Kidney capillary endothelial cell (primary cell): ENCODE data around the gene LRRC75B.
"Not testable (repeated sequence)": the region's sequence is repeated elsewhere in the genome, so short reads cannot be mapped to it uniquely, and the experiment has no call there.

Source experiments
- DNase-seq: peaks from one replicate; pipeline ENCODE4 v3.0.0-alpha.2; 2018; ENCODE audit warnings: low spot score

LRRC75B gene

GRCh38 chr22:24602105-24602749, 9.4 kb upstream of the LRRC75B start:
- not testable (repeated sequence) for DNase-seq

GRCh38 chr22:24601217-24602104, 8.6 kb upstream of the LRRC75B start:
- DNase-seq: no peak

GRCh38 chr22:24599958-24600715, 7.3 kb upstream of the LRRC75B start:
- not testable (repeated sequence) for DNase-seq

DNA sequence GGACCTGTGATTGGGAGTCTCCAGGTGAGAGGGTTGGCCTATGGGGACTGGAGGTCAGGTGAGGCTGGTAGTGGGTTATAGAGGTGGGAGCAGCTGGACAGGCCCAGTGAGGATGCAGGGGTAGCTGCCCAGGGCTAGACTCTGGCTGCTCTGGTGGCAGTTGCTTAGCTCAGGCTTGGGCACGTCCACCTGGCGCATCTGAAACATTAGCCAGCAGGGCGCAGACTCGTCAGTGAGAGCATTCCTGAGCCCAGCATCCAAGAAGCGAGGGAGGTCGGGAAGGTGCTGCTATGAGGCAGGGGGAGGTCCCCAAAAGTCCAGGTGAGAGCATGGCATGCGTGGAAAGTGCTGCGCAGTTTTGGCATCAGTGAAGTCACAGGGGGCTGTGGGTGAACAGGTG, 6.6 kb upstream of the LRRC75B start:
- DNase-seq: no peak

- not testable (repeated sequence) for DNase-seq
These were observed 4.2 kb upstream of the LRRC75B start for GRCh38 chr22:24597076-24597475.

DNA sequence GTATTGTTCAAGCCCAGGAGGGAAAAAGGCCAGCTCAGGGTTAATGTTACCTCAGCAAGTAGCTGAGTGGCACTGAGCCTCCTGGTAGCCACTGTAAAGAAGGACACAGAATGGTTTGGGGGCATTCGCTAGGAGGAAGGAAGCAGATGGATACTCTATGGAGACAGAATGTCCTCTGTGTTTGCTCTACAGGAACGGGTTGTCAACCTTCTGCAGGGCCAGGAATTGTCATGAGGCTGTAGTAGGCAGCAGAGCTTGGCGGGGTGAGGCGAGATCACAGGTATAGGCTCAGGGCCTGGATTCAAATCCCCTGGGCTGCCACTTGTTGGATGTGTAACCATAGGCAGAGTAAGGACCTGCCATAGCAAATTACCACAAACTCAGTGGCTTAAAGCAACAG, 3.0 kb upstream of the LRRC75B start:
- no peak for DNase-seq

DNA sequence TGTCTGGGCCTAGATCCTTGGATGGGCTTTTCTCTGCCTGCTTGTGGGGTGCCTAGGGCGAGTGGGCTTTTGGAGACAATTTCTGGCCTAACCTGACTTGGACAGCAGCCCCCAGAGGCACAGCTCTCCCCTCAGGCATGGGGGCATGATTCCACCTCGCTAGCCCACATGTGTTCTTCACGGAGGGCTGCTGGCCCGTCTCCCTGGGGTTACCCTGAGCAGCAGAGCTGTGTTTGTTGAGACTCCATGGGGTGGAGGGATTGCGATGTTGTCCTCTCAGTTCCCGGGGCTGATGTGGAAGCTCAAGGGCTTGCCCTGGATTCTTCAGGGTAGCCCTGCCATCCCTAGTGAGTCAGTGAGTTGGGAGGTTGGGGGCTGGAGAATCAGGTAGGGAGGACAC, 2.4 kb upstream of the LRRC75B start:
- DNase-seq: no peak

DNA sequence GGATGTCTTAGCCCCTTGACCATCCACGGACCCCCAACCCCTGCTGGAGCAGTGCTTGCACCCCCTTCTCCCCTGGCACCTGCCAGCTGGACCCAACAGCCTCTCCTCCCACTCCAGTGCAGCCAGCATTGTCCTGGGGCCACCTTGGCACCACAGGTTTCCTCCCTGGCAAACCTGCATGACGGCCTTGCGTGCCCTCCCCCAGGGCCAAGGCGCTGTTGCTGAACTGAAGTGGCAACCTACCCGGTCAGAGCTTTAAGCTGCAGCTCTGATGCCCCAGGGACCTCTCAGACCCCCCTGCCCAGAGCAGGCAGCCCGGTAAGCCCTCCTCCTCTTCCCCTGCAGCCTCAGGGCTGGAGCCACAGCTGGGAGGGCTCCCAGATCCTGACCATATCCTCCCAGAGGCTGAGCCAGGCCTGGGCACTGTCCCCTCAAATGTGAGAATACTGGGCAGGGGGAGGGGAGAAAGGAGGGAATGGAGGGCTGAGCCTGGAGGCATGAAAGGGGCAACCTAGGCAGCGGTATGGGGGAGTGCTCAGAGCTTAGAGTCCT, 1.8 kb upstream of the LRRC75B start:
- no peak for DNase-seq

- DNase-seq: no peak
These were observed 1.1 kb upstream of the LRRC75B start for GRCh38 chr22:24593836-24594568.

GRCh38 chr22:24593559-24593835, 624 bp upstream of the LRRC75B start:
- not testable (repeated sequence) for DNase-seq

GRCh38 chr22:24592058-24592850, 619 bp downstream of the LRRC75B start:
- peak; percentile 10 for DNase-seq

- no peak for DNase-seq
These were observed 1.5 kb downstream of the LRRC75B start for GRCh38 chr22:24591286-24591830.

DNA sequence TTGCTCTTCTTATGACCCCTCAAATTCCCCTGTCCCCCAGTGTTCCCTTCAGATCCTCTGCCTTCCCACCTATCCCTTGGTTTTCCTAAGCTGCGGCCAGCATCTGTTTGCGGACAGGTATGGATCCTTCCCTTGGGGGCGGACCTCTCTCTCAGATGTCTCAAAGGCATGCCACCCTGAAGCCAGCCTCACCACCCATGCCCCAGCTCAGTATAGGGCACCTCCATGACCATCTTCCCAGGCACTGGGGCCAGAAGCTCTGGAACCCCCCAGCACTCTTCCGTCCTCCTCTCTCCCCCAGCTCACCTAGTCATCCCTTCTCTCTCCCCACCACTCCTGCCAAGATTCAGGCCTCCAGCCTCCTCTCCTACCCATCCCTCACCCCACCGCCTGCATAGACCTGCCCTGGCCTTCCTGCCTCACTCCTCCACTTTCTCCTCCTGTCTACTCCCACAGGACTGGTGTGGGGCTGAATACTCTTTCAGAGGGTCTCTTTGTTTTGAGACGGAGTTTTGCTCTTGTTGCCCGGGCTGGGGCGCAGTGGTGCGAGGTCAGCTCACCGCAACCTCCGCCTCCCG, 2.2 kb downstream of the LRRC75B start:
- no peak for DNase-seq

GRCh38 chr22:24589518-24590030, 3.3 kb downstream of the LRRC75B start:
- no peak for DNase-seq

GRCh38 chr22:24588757-24589481, 4.0 kb downstream of the LRRC75B start:
- DNase-seq: no peak

GRCh38 chr22:24588381-24588756, 4.5 kb downstream of the LRRC75B start:
- no peak for DNase-seq

DNA sequence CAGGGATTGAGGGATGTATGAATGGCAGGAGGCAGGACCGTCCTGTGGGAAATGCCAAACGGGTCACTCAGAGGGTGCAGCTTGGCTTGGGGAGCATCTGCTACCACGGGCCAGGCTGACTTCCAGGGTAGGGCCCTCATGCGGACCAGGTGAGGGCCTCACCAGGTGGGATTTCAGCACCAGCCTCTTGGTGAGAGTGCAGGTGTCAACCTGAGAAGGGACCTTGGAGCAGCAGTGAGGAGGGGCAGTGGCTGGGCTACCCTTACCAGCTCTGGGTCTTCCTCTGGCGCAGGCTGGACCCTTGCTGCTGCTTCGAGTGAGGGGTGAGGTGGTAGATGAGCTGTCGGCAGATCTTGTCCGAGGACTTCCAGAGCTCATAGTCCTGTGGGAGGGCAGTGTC, 4.9 kb downstream of the LRRC75B start:
- no peak for DNase-seq

GRCh38 chr22:24587251-24587650, 5.6 kb downstream of the LRRC75B start:
- DNase-seq: no peak

DNA sequence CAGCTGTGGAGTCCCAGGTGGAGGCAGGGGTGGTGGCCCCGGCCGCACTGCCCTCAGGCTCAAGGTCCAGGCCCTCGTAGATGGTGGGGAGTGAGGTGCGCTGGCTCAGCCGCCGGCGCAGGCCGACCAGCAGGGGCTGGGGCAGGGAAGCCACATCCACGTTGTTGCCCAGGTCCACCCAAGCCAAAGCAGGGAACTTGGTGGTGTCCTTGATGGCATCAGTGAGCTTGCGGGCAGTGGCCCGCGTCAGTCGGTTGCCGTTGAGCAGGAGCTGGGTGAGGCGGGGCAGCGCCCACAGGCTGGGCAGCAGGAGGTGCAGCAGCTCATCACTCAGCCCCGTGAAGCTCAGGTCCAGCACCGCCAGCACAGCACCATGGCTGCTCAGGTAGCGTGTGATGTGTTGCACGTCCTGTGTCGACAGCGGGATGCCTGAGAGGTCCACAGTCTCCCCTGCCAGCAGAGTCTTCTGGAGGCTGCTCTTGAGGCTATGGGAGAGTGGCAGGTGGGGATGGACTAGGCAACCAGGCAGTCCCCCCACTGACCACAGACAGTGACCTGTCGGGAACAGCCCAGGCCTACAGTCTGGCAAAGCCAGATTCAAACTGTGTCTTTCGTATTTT, 6.8 kb downstream of the LRRC75B start:
- DNase-seq: no peak
